Natural killer cell (primary cell): Measurements from ENCODE around the gene UBE2L6. TPM values are rescaled to one million over a fixed set of nuclear protein-coding genes. Genes with fewer than 3 reads are reported as not detected.

ENCODE experiments used
- ATAC-seq, 3 donors: fragments of 150-1000 bp in 2 of 3; fragments of 200-7000 bp in 1 of 3; cut with Tn5 transposase; 1 replicate in 1 of 3; 2 replicates in 2 of 3; pipeline ENCODE4 v1.10.0; 2021; ENCODE audit warnings: mild to moderate bottlenecking in 2 of 3, moderate library complexity in 2 of 3
- DNase-seq, 2 donors: peaks; one replicate each; pipeline versions ENCODE4 v3.0.0 to v3.0.0-alpha.2; 2013 to 2021; ENCODE audit warnings: mixed read lengths in 1 of 2
- H3K27ac ChIP-seq: one replicate; pipeline ENCODE4 v1.5.1; 2013; ENCODE audit warnings: mild to moderate bottlenecking, low read length
- H3K27me3 ChIP-seq: one replicate; pipeline ENCODE4 v1.6.1; 2013; ENCODE audit warnings: low read length; ENCODE audit not compliant: control insufficient read depth, insufficient read depth
- H3K36me3 ChIP-seq: one replicate; pipeline ENCODE4 v1.6.1; 2013; ENCODE audit warnings: low read length; ENCODE audit not compliant: control insufficient read depth, insufficient read depth
- H3K4me1 ChIP-seq: one replicate; pipeline ENCODE4 v1.6.1; 2013; ENCODE audit warnings: low read length; ENCODE audit not compliant: control insufficient read depth, insufficient read depth
- H3K4me3 ChIP-seq: one replicate; pipeline ENCODE4 v1.5.1; 2013; ENCODE audit warnings: low read length
- H3K9me3 ChIP-seq: one replicate; pipeline ENCODE4 v1.6.1; 2013; ENCODE audit warnings: low read length; ENCODE audit not compliant: control insufficient read depth, insufficient read depth
- H3K27ac Mint-ChIP-seq, 2 donors: one replicate each; pipeline ENCODE4 v1.8.0; 2022; ENCODE audit warnings: mild to moderate bottlenecking in 2 of 2, mixed read lengths in 2 of 2, moderate library complexity in 1 of 2
- H3K27me3 Mint-ChIP-seq, 2 donors: one replicate each; pipeline ENCODE4 v1.8.0; 2022; ENCODE audit warnings: low read depth in 2 of 2, mixed read lengths in 2 of 2
- H3K36me3 Mint-ChIP-seq: one replicate; pipeline ENCODE4 v1.8.0; 2022; ENCODE audit warnings: mixed read lengths
- H3K4me1 Mint-ChIP-seq, 2 donors: one replicate each; pipeline ENCODE4 v1.8.0; 2022; ENCODE audit warnings: mixed read lengths in 2 of 2
- H3K4me3 Mint-ChIP-seq: one replicate; pipeline ENCODE4 v1.8.0; 2022; ENCODE audit warnings: mild to moderate bottlenecking, moderate library complexity, mixed read lengths
- H3K9me3 Mint-ChIP-seq, 2 donors: one replicate each; pipeline ENCODE4 v1.8.0; 2022; ENCODE audit warnings: mixed read lengths in 2 of 2
- WGBS: methylation state at CpG from one replicate; pipeline ENCODE4 v1.1.7; 2013; ENCODE audit warnings: missing lambda C conversion rate; ENCODE audit not compliant: insufficient coverage; 5-methylcytosine and 5-hydroxymethylcytosine counted together
- intact Hi-C: fragments of 100-400 bp; cut with micrococcal nuclease; formaldehyde crosslinking; loops from one replicate; pipeline ENCODE4 v1.14.2; 2022
- total RNA-seq, 4 donors: library from RNA; stranded (reverse); fragments of 120-200 nt in 1 of 4; gene quantifications; one replicate each; pipeline versions ENCODE4 v1.2.3 to v1.2.4, GENCODE V29; 2013 to 2022
- TF ChIP-seq, protein P1 (sequence below): fragments of 200-600 bp; IDR thresholded peaks from one replicate; pipeline ENCODE4 v1.8.0; 2022; ENCODE audit warnings: antibody characterized with exemption

Gene UBE2L6
- total RNA-seq, 3 donors from 2014 or later (not counting 1 experiment from before 2014, with no cell fraction given): 89.1 to 108 (median 103) TPM

DNA sequence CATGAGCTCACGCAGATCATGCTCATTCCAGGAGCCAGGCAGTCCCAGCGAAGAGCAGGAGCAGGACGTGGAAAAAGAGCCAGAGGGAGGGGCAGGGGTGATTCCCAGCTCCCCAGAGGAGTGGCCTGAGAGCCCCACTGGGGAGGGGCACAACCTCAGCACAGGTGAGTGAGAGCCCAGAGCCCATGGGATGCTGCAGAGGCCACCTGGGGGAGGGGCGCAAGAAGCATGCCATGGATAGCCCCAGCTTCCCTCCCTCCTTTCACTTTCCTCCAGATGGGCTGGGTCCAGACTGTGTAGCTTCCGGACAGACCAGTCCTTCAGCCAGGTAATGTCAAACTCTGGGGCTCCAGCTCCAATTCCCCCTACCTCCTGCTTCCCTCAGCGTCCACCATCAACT lies 23.9 kb downstream of the UBE2L6 start:
- no peaks in the 10 kb centered on the region for H3K36me3 Mint-ChIP-seq
- Histone ChIP-seq H3K4me3 (no peak overlapping the region), H3K4me1 (peaks cover 15% of the 10 kb centered on the region), H3K36me3 (peaks cover 2% of the 10 kb centered on the region), H3K9me3 (no peaks in the 10 kb centered on the region), H3K27me3 (no peaks in the 10 kb centered on the region), H3K27ac (no peak overlapping the region)
- H3K27ac Mint-ChIP-seq: no peak overlapping the region
- H3K4me3 Mint-ChIP-seq: no peak overlapping the region
- DNase-seq (no peak), ATAC-seq (no peak)
- H3K9me3 Mint-ChIP-seq: no peaks in the 10 kb centered on the region
- no peaks in the 10 kb centered on the region for H3K27me3 Mint-ChIP-seq
- WGBS: 92% methylated on average over 6 of the region's 6 CpGs
- intact Hi-C loops: no loop called here
- TF ChIP-seq, protein P1, sequence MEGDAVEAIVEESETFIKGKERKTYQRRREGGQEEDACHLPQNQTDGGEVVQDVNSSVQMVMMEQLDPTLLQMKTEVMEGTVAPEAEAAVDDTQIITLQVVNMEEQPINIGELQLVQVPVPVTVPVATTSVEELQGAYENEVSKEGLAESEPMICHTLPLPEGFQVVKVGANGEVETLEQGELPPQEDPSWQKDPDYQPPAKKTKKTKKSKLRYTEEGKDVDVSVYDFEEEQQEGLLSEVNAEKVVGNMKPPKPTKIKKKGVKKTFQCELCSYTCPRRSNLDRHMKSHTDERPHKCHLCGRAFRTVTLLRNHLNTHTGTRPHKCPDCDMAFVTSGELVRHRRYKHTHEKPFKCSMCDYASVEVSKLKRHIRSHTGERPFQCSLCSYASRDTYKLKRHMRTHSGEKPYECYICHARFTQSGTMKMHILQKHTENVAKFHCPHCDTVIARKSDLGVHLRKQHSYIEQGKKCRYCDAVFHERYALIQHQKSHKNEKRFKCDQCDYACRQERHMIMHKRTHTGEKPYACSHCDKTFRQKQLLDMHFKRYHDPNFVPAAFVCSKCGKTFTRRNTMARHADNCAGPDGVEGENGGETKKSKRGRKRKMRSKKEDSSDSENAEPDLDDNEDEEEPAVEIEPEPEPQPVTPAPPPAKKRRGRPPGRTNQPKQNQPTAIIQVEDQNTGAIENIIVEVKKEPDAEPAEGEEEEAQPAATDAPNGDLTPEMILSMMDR: no peak
- peaks cover 0 to 8% of the 10 kb centered on the region in 2 donors for H3K4me1 Mint-ChIP-seq

DNA sequence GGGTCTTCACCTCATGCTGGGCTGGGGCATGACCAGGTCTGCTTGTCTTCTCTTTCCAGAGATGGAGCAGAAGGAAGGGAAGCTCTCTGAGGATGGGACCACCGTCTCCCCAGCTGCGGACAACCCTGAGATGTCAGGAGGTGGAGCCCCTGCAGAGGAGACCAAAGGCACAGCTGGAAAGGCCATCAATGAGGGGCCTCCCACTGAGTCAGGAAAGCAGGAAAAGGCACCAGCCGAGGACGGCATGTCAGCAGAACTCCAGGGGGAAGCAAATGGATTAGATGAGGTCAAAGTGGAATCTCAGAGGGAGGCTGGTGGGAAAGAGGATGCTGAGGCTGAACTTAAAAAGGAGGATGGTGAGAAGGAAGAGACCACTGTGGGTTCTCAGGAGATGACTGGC lies 24.9 kb downstream of the UBE2L6 start:
- Mint-ChIP-seq H3K27me3 (no peaks in the 10 kb centered on the region), H3K4me3 (no peak overlapping the region), H3K9me3 (no peaks in the 10 kb centered on the region), H3K4me1 (peaks cover 0 to 6% of the 10 kb centered on the region in 2 donors), H3K27ac (peak overlapping the region in 1 of 2 donors; percentile 68), H3K36me3 (no peaks in the 10 kb centered on the region)
- DNase-seq (no peak), ATAC-seq (no peak)
- Histone ChIP-seq H3K27ac (no peak overlapping the region), H3K9me3 (no peaks in the 10 kb centered on the region), H3K4me3 (no peak overlapping the region), H3K27me3 (no peaks in the 10 kb centered on the region), H3K4me1 (peaks cover 9% of the 10 kb centered on the region), H3K36me3 (peaks cover 2% of the 10 kb centered on the region)
- intact Hi-C loops: no loop called here
- 97% methylated on average over 4 of the region's 4 CpGs for WGBS
- TF ChIP-seq, protein P1: no peak

DNA sequence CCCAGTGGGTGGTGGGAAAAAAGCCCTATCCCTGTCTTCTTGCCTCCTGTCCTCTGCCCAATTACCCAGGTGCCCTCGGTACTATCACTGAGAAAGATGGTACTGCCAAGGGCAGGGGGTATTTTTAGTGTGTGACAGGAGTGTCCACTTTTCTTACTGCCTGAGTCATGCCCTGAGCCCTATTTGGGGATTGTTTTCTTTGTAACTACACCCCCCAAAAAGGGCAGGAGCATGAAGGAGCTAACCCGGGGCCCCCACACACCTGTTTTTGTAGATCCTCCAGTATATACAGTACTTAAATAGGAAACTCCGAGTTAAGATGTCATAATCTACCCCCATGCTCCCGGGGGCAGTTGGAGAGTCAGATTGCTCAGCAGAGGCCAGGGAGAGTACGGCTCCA lies 26.3 kb downstream of the UBE2L6 start:
- WGBS: 92% methylated on average over 4 of the region's 5 CpGs

DNA sequence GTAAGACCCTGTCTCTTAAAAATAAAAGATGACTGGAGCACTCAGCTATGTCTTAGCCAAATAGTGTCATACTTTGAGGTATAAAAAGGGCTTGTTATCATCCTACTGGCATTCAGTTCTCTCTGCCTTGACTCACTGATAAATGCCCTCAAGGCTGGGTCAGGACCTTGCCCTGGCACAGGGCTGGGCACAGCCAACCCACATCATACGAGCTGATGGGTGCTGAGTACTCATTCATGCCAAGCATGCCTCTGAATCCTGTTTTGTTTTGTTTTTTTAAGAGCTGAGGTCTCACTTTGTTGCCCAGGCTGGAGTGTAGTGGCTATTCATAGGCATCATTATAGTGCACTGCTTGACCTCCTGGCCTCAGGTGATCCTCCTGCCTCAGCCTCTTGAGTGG lies 28.1 kb downstream of the UBE2L6 start:
- no peaks in the 10 kb centered on the region for H3K27me3 ChIP-seq
- no peak for DNase-seq
- no peak overlapping the region for H3K27ac ChIP-seq
- Mint-ChIP-seq H3K4me3 (no peak overlapping the region), H3K27ac (no peak overlapping the region), H3K36me3 (no peaks in the 10 kb centered on the region), H3K27me3 (no peaks in the 10 kb centered on the region), H3K4me1 (no peaks in the 10 kb centered on the region), H3K9me3 (no peaks in the 10 kb centered on the region)
- WGBS: 93% methylated on average over 1 of the region's 1 CpG
- TF ChIP-seq, protein P1: no peak
- H3K9me3 ChIP-seq: no peaks in the 10 kb centered on the region
- no peak overlapping the region for H3K4me3 ChIP-seq
- intact Hi-C loops: no loop called here
- H3K36me3 ChIP-seq: no peaks in the 10 kb centered on the region
- no peaks in the 10 kb centered on the region for H3K4me1 ChIP-seq
- ATAC-seq: no peak

More for the DNA sequence above, 26.3 kb downstream of the UBE2L6 start:
- H3K36me3 ChIP-seq: no peaks in the 10 kb centered on the region
- H3K4me1 ChIP-seq: no peaks in the 10 kb centered on the region
- no peak overlapping the region for H3K4me3 ChIP-seq
- H3K27me3 ChIP-seq: no peaks in the 10 kb centered on the region
- H3K27me3 Mint-ChIP-seq: no peaks in the 10 kb centered on the region
- no peak overlapping the region for H3K4me3 Mint-ChIP-seq
- H3K27ac Mint-ChIP-seq: no peak overlapping the region
- H3K36me3 Mint-ChIP-seq: no peaks in the 10 kb centered on the region
- ATAC-seq (no peak), DNase-seq (no peak)
- H3K9me3 Mint-ChIP-seq: no peaks in the 10 kb centered on the region
- no peaks in the 10 kb centered on the region for H3K9me3 ChIP-seq
- TF ChIP-seq, protein P1: no peak
- H3K27ac ChIP-seq: no peak overlapping the region
- intact Hi-C loops: no loop called here
- H3K4me1 Mint-ChIP-seq: no peaks in the 10 kb centered on the region
